Astrocyte (in vitro differentiated cells and primary cell): ENCODE results near the gene UNCX. TPM values are rescaled to one million over a fixed set of nuclear protein-coding genes. Genes with fewer than 3 reads are reported as not detected.

Experiments
- DNase-seq: peaks from one replicate; pipeline ENCODE4 v3.0.0-alpha.2; 2010; ENCODE audit warnings: low read depth
- FAIRE-seq: peaks from 2 replicates; lab custom pipeline; 2011; peaks lifted over from hg19 to GRCh38; lab: Jason Lieb, UNC
- H2AFZ ChIP-seq: 2 replicates; pipeline ENCODE4 v1.6.0; 2012; ENCODE audit warnings: low read depth, low read length, inconsistent platforms
- H3K27ac ChIP-seq: 2 replicates; pipeline ENCODE4 v1.5.1; 2011; ENCODE audit warnings: low read depth, low read length, inconsistent platforms
- H3K27me3 ChIP-seq: 2 replicates; pipeline ENCODE4 v1.6.0; 2011; ENCODE audit warnings: low read length, inconsistent platforms; ENCODE audit not compliant: insufficient read depth
- H3K36me3 ChIP-seq: 2 replicates; pipeline ENCODE4 v1.5.1; 2011; ENCODE audit warnings: low read length, inconsistent platforms; ENCODE audit not compliant: insufficient read depth
- H3K4me1 ChIP-seq: 2 replicates; pipeline ENCODE4 v1.5.1; 2011; ENCODE audit warnings: low read length, inconsistent platforms; ENCODE audit not compliant: insufficient read depth
- H3K4me2 ChIP-seq: 2 replicates; pipeline ENCODE4 v1.6.0; 2012; ENCODE audit warnings: low read length, inconsistent platforms
- H3K4me3 ChIP-seq: 2 replicates; pipeline ENCODE4 v1.5.1; 2011; ENCODE audit warnings: low read depth, mild to moderate bottlenecking, low read length, inconsistent platforms; ENCODE audit not compliant: insufficient read depth
- H3K79me2 ChIP-seq: 2 replicates; pipeline ENCODE4 v1.6.0; 2012; ENCODE audit warnings: mild to moderate bottlenecking, low read length, inconsistent platforms; ENCODE audit not compliant: insufficient read depth
- H3K9ac ChIP-seq: 2 replicates; pipeline ENCODE4 v1.6.0; 2012; ENCODE audit warnings: mild to moderate bottlenecking, low read length, inconsistent platforms
- H3K9me3 ChIP-seq: 2 replicates; pipeline ENCODE4 v1.5.1; 2012; ENCODE audit warnings: low read depth, mild to moderate bottlenecking, low read length, inconsistent platforms; ENCODE audit not compliant: insufficient read depth
- H4K20me1 ChIP-seq: 2 replicates; pipeline ENCODE4 v1.6.0; 2012; ENCODE audit warnings: low read length, inconsistent platforms; ENCODE audit not compliant: insufficient read depth
- H3K27ac Mint-ChIP-seq: one replicate; pipeline ENCODE4 v1.8.0; 2021; ENCODE audit warnings: mild to moderate bottlenecking, mixed read lengths; ENCODE audit not compliant: unreplicated experiment
- H3K27me3 Mint-ChIP-seq: one replicate; pipeline ENCODE4 v1.8.0; 2021; ENCODE audit warnings: low read depth, mixed read lengths; ENCODE audit not compliant: unreplicated experiment
- H3K36me3 Mint-ChIP-seq: one replicate; pipeline ENCODE4 v1.8.0; 2021; ENCODE audit warnings: low read depth, mixed read lengths; ENCODE audit not compliant: unreplicated experiment
- H3K4me1 Mint-ChIP-seq: one replicate; pipeline ENCODE4 v1.8.0; 2021; ENCODE audit warnings: low read depth, mixed read lengths; ENCODE audit not compliant: unreplicated experiment
- H3K4me3 Mint-ChIP-seq: one replicate; pipeline ENCODE4 v1.8.0; 2021; ENCODE audit warnings: mild to moderate bottlenecking, moderate library complexity, mixed read lengths; ENCODE audit not compliant: unreplicated experiment
- H3K9me3 Mint-ChIP-seq: one replicate; pipeline ENCODE4 v1.8.0; 2021; ENCODE audit warnings: mild to moderate bottlenecking, mixed read lengths; ENCODE audit not compliant: unreplicated experiment
- CTCF ChIP-seq: IDR thresholded peaks from 2 replicates; pipeline ENCODE4 v1.5.1; 2011; ENCODE audit warnings: low read depth, mild to moderate bottlenecking, inconsistent platforms, low read length, moderate library complexity; ENCODE audit not compliant: insufficient read depth
- EZH2 ChIP-seq: IDR thresholded peaks from 2 replicates; pipeline ENCODE4 v1.6.1; 2012; ENCODE audit warnings: mild to moderate bottlenecking, low read length, inconsistent platforms; ENCODE audit not compliant: insufficient read depth
- total RNA-seq: library from RNA; stranded (reverse); gene quantifications from 2 replicates; pipeline ENCODE4 v1.2.1, GENCODE V29; 2021

UNCX gene
- total RNA-seq, 1 donor from 2014 or later: not detected

GRCh38 chr7:1268866-1269265 lies 36.2 kb downstream of the UNCX start:
- Histone ChIP-seq H4K20me1 (no peaks in the 10 kb centered on the region), H3K27ac (no peak overlapping the region), H3K79me2 (no peaks in the 10 kb centered on the region), H3K36me3 (no peaks in the 10 kb centered on the region), H3K27me3 (no peaks in the 10 kb centered on the region), H3K9me3 (peaks cover 3% of the 10 kb centered on the region), H3K4me3 (no peak overlapping the region), H3K9ac (no peak overlapping the region), H3K4me2 (no peak overlapping the region), H3K4me1 (no peaks in the 10 kb centered on the region), H2AFZ (no peak overlapping the region)
- no peak for DNase-seq
- Mint-ChIP-seq H3K36me3 (no peaks in the 10 kb centered on the region), H3K27me3 (peaks cover 38% of the 10 kb centered on the region), H3K27ac (no peak overlapping the region), H3K4me1 (no peaks in the 10 kb centered on the region), H3K9me3 (peaks cover 5% of the 10 kb centered on the region), H3K4me3 (no peak overlapping the region)
- no peak for TF ChIP-seq EZH2
- no peak for TF ChIP-seq CTCF
- no peak for FAIRE-seq

GRCh38 chr7:1269336-1269890 lies 36.7 kb downstream of the UNCX start:
- DNase-seq: no peak
- H3K9me3 Mint-ChIP-seq: peaks cover 5% of the 10 kb centered on the region

More at GRCh38 chr7:1269336-1269890, 36.7 kb downstream of the UNCX start:
- no peaks in the 10 kb centered on the region for H3K36me3 Mint-ChIP-seq
- no peak overlapping the region for H3K4me3 Mint-ChIP-seq
- Histone ChIP-seq H3K79me2 (no peaks in the 10 kb centered on the region), H3K9me3 (peaks cover 3% of the 10 kb centered on the region), H3K4me1 (no peaks in the 10 kb centered on the region), H3K4me3 (no peak overlapping the region), H3K27ac (no peak overlapping the region), H3K36me3 (no peaks in the 10 kb centered on the region), H4K20me1 (no peaks in the 10 kb centered on the region), H3K9ac (no peak overlapping the region), H3K27me3 (no peaks in the 10 kb centered on the region), H3K4me2 (no peak overlapping the region), H2AFZ (no peak overlapping the region)
- H3K27ac Mint-ChIP-seq: no peak overlapping the region
- H3K4me1 Mint-ChIP-seq: no peaks in the 10 kb centered on the region
- H3K27me3 Mint-ChIP-seq: peaks cover 37% of the 10 kb centered on the region
- no peak for FAIRE-seq
- no peak for TF ChIP-seq CTCF
- TF ChIP-seq EZH2: peak; percentile 26
